Endodermal cell (in vitro differentiated cells): ENCODE results near the gene CCM2. TPM values are rescaled to one million over a fixed set of nuclear protein-coding genes. Genes with fewer than 3 reads are reported as not detected.

Experiments
- DNase-seq: peaks from one replicate; pipeline ENCODE4 v3.0.0-alpha.2; 2017
- H3K27ac ChIP-seq: 2 replicates; pipeline ENCODE4 v1.5.1; 2013; ENCODE audit warnings: mild to moderate bottlenecking, low read depth, low read length, moderate library complexity
- H3K27me3 ChIP-seq: 2 replicates; pipeline ENCODE4 v1.6.1; 2013; ENCODE audit warnings: mild to moderate bottlenecking, low read length, moderate library complexity; ENCODE audit not compliant: insufficient read depth, control insufficient read depth, poor library complexity, severe bottlenecking
- H3K36me3 ChIP-seq: 2 replicates; pipeline ENCODE4 v1.7.0; 2013; ENCODE audit warnings: mild to moderate bottlenecking, low read length, moderate library complexity; ENCODE audit not compliant: control insufficient read depth, insufficient read depth
- H3K4me1 ChIP-seq: one replicate; pipeline ENCODE4 v1.7.0; 2013; ENCODE audit warnings: low read length; ENCODE audit not compliant: control insufficient read depth, insufficient read depth
- H3K4me3 ChIP-seq: 2 replicates; pipeline ENCODE4 v1.5.1; 2013; ENCODE audit warnings: mild to moderate bottlenecking, low read length, moderate library complexity
- H3K9ac ChIP-seq: 2 replicates; pipeline ENCODE4 v1.6.1; 2013; ENCODE audit warnings: mild to moderate bottlenecking, low read length, moderate library complexity; ENCODE audit not compliant: poor library complexity, severe bottlenecking; ENCODE audit errors: extremely low read depth
- H3K9me3 ChIP-seq: 2 replicates; pipeline ENCODE4 v1.6.1; 2013; ENCODE audit warnings: mild to moderate bottlenecking, low read length, moderate library complexity; ENCODE audit not compliant: control insufficient read depth
- H3K27ac Mint-ChIP-seq: 2 replicates; pipeline ENCODE4 v1.8.0; 2020; ENCODE audit warnings: mixed read lengths
- H3K27me3 Mint-ChIP-seq: 2 replicates; pipeline ENCODE4 v1.8.0; 2021; ENCODE audit warnings: mild to moderate bottlenecking, mixed read lengths; ENCODE audit not compliant: insufficient read depth
- H3K36me3 Mint-ChIP-seq: 2 replicates; pipeline ENCODE4 v1.8.0; 2020; ENCODE audit warnings: low read depth, mixed read lengths
- H3K4me1 Mint-ChIP-seq: 2 replicates; pipeline ENCODE4 v1.8.0; 2020; ENCODE audit warnings: mixed read lengths
- H3K4me3 Mint-ChIP-seq: 2 replicates; pipeline ENCODE4 v1.8.0; 2020; ENCODE audit warnings: mild to moderate bottlenecking, moderate library complexity, mixed read lengths
- H3K9me3 Mint-ChIP-seq: 2 replicates; pipeline ENCODE4 v1.8.0; 2020; ENCODE audit warnings: mild to moderate bottlenecking, mixed read lengths
- CTCF ChIP-seq: fragments of 200-600 bp; sonication (generic); conservative IDR thresholded peaks from 2 replicates; pipeline ENCODE4 v1.5.0; 2021; ENCODE audit warnings: antibody characterized with exemption, mild to moderate bottlenecking
- WGBS, 2 experiments: methylation state at CpG; one replicate each; pipeline versions ENCODE4 v1.1.5 to v1.1.7; 2013; ENCODE audit warnings: missing lambda C conversion rate in 2 of 2, mixed read lengths in 1 of 2; ENCODE audit not compliant: insufficient coverage in 1 of 2, insufficient read length in 1 of 2; 5-methylcytosine and 5-hydroxymethylcytosine counted together
- total RNA-seq, 2 donors: library from RNA; stranded (reverse); fragmentation: NEBNext Ultra II Directional in 1 of 2; extraction: Animal tissue kit (Norgen Biotek cat#: 25700) in 1 of 2; gene quantifications; 2 replicates in 1 of 2; 3 replicates in 1 of 2; pipeline ENCODE4 v1.2.1, GENCODE V29; 2021

Gene CCM2
- total RNA-seq, 2 donors from 2014 or later: 37.4 to 38.1 TPM

- H3K27ac ChIP-seq: no peak overlapping the region
- no peak overlapping the region for H3K9ac ChIP-seq
- Mint-ChIP-seq H3K4me1 (no peaks in the 10 kb centered on the region), H3K27me3 (no peaks in the 10 kb centered on the region), H3K4me3 (no peak overlapping the region), H3K9me3 (no peaks in the 10 kb centered on the region), H3K27ac (no peak overlapping the region), H3K36me3 (peaks cover 70% of the 10 kb centered on the region)
- no peaks in the 10 kb centered on the region for H3K4me1 ChIP-seq
- DNase-seq: no peak
- H3K36me3 ChIP-seq: peaks cover 60% of the 10 kb centered on the region
- 87 to 90% methylated on average over 5 of the region's 5 CpGs for WGBS, 2 experiments
- no peaks in the 10 kb centered on the region for H3K27me3 ChIP-seq
- no peak overlapping the region for H3K4me3 ChIP-seq
- H3K9me3 ChIP-seq: no peaks in the 10 kb centered on the region
- no peak for TF ChIP-seq CTCF
These were observed 44.3 kb downstream of the CCM2 start for GRCh38 chr7:45044338-45044737.

GRCh38 chr7:45048748-45049147 is 48.7 kb downstream of the CCM2 start:
- WGBS, 2 experiments: 92% methylated on average over 1 of the region's 1 CpG; no CpG with 5 or more reads in 1 of the 2 experiments
- peaks cover 7% of the 10 kb centered on the region for H3K4me1 Mint-ChIP-seq
- no peak overlapping the region for H3K27ac Mint-ChIP-seq

GRCh38 chr7:45050198-45050597 is 50.2 kb downstream of the CCM2 start:
- TF ChIP-seq CTCF: no peak
- no peak for DNase-seq
- peaks cover 43% of the 10 kb centered on the region for H3K36me3 Mint-ChIP-seq
- Histone ChIP-seq H3K9me3 (no peaks in the 10 kb centered on the region), H3K27me3 (no peaks in the 10 kb centered on the region), H3K9ac (no peak overlapping the region), H3K36me3 (peaks cover 43% of the 10 kb centered on the region), H3K4me3 (no peak overlapping the region), H3K27ac (no peak overlapping the region), H3K4me1 (peaks cover 11% of the 10 kb centered on the region)
- H3K4me1 Mint-ChIP-seq: peaks cover 7% of the 10 kb centered on the region
- no peaks in the 10 kb centered on the region for H3K27me3 Mint-ChIP-seq
- H3K27ac Mint-ChIP-seq: no peak overlapping the region
- WGBS, 2 experiments: 65 to 68% methylated on average over 1 to 2 of the region's 2 CpGs
- no peak overlapping the region for H3K4me3 Mint-ChIP-seq
- H3K9me3 Mint-ChIP-seq: no peaks in the 10 kb centered on the region

More at GRCh38 chr7:45048748-45049147, 48.7 kb downstream of the CCM2 start:
- no peak overlapping the region for H3K27ac ChIP-seq
- H3K9ac ChIP-seq: no peak overlapping the region
- Mint-ChIP-seq H3K4me3 (no peak overlapping the region), H3K27me3 (no peaks in the 10 kb centered on the region), H3K9me3 (no peaks in the 10 kb centered on the region), H3K36me3 (peaks cover 45% of the 10 kb centered on the region)
- no peak for DNase-seq
- peaks cover 52% of the 10 kb centered on the region for H3K36me3 ChIP-seq
- H3K27me3 ChIP-seq: no peaks in the 10 kb centered on the region
- TF ChIP-seq CTCF: no peak
- H3K4me1 ChIP-seq: peaks cover 11% of the 10 kb centered on the region
- no peak overlapping the region for H3K4me3 ChIP-seq
- no peaks in the 10 kb centered on the region for H3K9me3 ChIP-seq
